Transverse colon (tissue), 4 donors: Measurements from ENCODE around the gene TAF1C. TPM values are rescaled to one million over a fixed set of nuclear protein-coding genes. Genes with fewer than 3 reads are reported as not detected.

ENCODE experiments used
- DNase-seq: peaks from one replicate; pipeline ENCODE4 v3.0.0-alpha.2; 2019
- H3K27ac ChIP-seq, 4 donors: fragments of 200-600 bp; sonication (generic); 2 replicates each; pipeline ENCODE4 v1.5.1; 2016 to 2018; ENCODE audit warnings: inconsistent platforms in 4 of 4
- H3K27me3 ChIP-seq: fragments of 200-600 bp; sonication (generic); 2 replicates; pipeline ENCODE4 v1.5.1; 2017; ENCODE audit warnings: inconsistent platforms
- H3K36me3 ChIP-seq, 4 donors: fragments of 200-600 bp; sonication (generic); 2 replicates each; pipeline ENCODE4 v1.5.1; 2017 to 2019; ENCODE audit warnings: inconsistent platforms in 4 of 4
- H3K4me1 ChIP-seq, 4 donors: fragments of 200-600 bp; sonication (generic); 2 replicates each; pipeline ENCODE4 v1.5.1; 2017 to 2020; ENCODE audit warnings: inconsistent platforms in 4 of 4
- H3K4me3 ChIP-seq, 4 donors: fragments of 200-600 bp; sonication (generic); 1 replicate in 1 of 4; 2 replicates in 3 of 4; pipeline versions ENCODE4 v1.5.1 to v1.6.1; 2017 to 2019; ENCODE audit warnings: inconsistent platforms in 4 of 4
- H3K9me3 ChIP-seq, 2 donors: fragments of 200-600 bp; sonication (generic); 2 replicates each; pipeline ENCODE4 v1.5.1; 2017 to 2019; ENCODE audit warnings: inconsistent platforms in 2 of 2
- EP300 ChIP-seq: sonication (generic); formaldehyde crosslinking; IDR thresholded peaks from one replicate; pipeline ENCODE4 v1.6.1; 2017; ENCODE audit warnings: antibody characterized with exemption, low read depth
- POLR2A ChIP-seq: fragments of 450-650 bp; IDR thresholded peaks from one replicate; pipeline ENCODE4 v1.6.1; 2016; ENCODE audit warnings: antibody characterized with exemption, mild to moderate bottlenecking, moderate library complexity
- POLR2AphosphoS5 ChIP-seq, 3 donors: sonication (generic); formaldehyde crosslinking; IDR thresholded peaks; one replicate each; pipeline ENCODE4 v1.6.1; 2016; ENCODE audit warnings: antibody characterized with exemption in 3 of 3
- WGBS, 2 donors: methylation state at CpG; one replicate each; pipeline ENCODE4 v1.1.5; 2018; ENCODE audit warnings: low coverage in 1 of 2; 5-methylcytosine and 5-hydroxymethylcytosine counted together
- in situ Hi-C, 4 donors: fragments of 200-750 bp; cut with MboI; loops; one replicate each; pipeline versions ENCODE4 v1.15.0 to v1.15.1; 2017; ENCODE audit warnings: low sequenced_read_pairs in 3 of 4, low pct_ligation_motif_present in 1 of 4, low pct_unique_long_range_greater_than_20kb in 1 of 4
- intact Hi-C: fragments of 100-400 bp; cut with DNase I; formaldehyde crosslinking; loops from one replicate; pipeline ENCODE4 v1.15.1; 2023; ENCODE audit warnings: low total_unique reads
- total RNA-seq, 4 donors: library from RNA; depleted of rRNA; stranded (reverse); fragments of >200 nt; gene quantifications; one replicate each; pipeline ENCODE4 v1.1.0, GENCODE V29; 2016
- TF ChIP-seq, protein P1 (sequence below), 5 experiments: fragments of 200-600 bp in 3 of 5; fragments of 450-650 bp in 2 of 5; sonication (generic) in 3 of 5; IDR thresholded peaks; 1 replicate in 2 of 5; 2 replicates in 3 of 5; pipeline ENCODE4 v1.5.1; 2016 to 2017; ENCODE audit warnings: antibody characterized with exemption in 5 of 5, inconsistent platforms in 3 of 5, mild to moderate bottlenecking in 2 of 5, moderate library complexity in 1 of 5

The TAF1C gene
- total RNA-seq, 4 donors from 2014 or later, result 33.3 to 297 (median 54.1) TPM

- no peak for DNase-seq
- in situ Hi-C loops (loop anchor here in 3 of 4 donors (10.0 to 25.0 kb wide), 3 partner anchors 86 to 368 kb away; partner anchors contain the start of genes HSBP1 (in 1 of the 3), NECAB2 (in 1 of the 3) and OSGIN1 (in 1 of the 3)), intact Hi-C loops (no loop called here)
- H3K4me1 ChIP-seq, result peaks cover 15 to 28% (median 19%) of the 10 kb centered on the region in 4 donors
- no peaks in the 10 kb centered on the region for H3K27me3 ChIP-seq
- no peaks in the 10 kb centered on the region for H3K9me3 ChIP-seq
- no peak overlapping the region for H3K27ac ChIP-seq
- H3K4me3 ChIP-seq, result no peak overlapping the region
- TF ChIP-seq POLR2AphosphoS5 (IDR thresholded peaks at IDR 0.05) (no peak), EP300 (no peak), POLR2A (no peak)
- TF ChIP-seq, protein P1, sequence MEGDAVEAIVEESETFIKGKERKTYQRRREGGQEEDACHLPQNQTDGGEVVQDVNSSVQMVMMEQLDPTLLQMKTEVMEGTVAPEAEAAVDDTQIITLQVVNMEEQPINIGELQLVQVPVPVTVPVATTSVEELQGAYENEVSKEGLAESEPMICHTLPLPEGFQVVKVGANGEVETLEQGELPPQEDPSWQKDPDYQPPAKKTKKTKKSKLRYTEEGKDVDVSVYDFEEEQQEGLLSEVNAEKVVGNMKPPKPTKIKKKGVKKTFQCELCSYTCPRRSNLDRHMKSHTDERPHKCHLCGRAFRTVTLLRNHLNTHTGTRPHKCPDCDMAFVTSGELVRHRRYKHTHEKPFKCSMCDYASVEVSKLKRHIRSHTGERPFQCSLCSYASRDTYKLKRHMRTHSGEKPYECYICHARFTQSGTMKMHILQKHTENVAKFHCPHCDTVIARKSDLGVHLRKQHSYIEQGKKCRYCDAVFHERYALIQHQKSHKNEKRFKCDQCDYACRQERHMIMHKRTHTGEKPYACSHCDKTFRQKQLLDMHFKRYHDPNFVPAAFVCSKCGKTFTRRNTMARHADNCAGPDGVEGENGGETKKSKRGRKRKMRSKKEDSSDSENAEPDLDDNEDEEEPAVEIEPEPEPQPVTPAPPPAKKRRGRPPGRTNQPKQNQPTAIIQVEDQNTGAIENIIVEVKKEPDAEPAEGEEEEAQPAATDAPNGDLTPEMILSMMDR (IDR thresholded peaks at IDR 0.05), result no peak
- H3K36me3 ChIP-seq, result peaks cover 0 to 5% (median 2%) of the 10 kb centered on the region in 4 donors
- WGBS, 2 donors, result 81% methylated on average over 12 of the region's 21 CpGs; no CpG with 5 or more reads in 1 of the 2 donors
Measured at GRCh38 chr16:84180519-84181140, 6.2 kb downstream of the TAF1C start.

DNA sequence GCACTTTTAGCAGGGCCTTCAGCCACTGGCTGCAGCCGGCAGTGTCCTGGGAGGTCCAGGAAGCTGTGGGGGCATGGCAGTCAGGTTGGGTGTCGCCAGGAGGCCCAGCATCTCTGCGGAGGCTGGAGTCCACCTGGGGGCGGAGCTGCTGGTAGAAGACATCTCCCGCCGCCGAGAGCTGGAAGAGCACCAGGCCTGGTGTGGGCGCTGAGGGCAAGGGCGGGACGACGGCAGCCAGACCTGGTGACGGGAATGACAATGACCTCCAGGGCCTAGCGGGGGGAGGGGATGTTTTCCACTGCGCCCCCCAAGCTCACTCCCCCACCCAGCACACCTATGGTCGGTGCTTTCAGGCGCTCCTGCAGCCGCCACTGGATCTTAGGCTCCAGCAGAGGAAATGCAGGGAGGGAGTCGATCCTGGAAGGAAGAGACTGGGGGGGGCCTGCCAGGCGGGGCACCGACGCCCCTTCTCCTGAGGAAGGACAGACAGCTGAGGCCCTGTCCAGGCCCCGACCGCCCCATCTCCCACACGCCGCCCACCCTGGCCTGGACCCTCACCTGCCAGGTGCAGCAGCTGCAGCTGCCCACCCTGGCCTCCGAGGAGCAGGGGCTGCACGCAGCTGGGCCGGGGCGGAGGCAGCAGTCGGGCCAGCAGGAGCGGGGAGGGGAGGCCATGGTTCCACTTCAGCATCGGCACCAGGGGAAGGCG is 7.1 kb downstream of the TAF1C start:
- peaks cover 14 to 29% (median 19%) of the 10 kb centered on the region in 4 donors for H3K4me1 ChIP-seq
- peaks cover 0 to 5% (median 2%) of the 10 kb centered on the region in 4 donors for H3K36me3 ChIP-seq
- no peaks in the 10 kb centered on the region for H3K27me3 ChIP-seq
- H3K27ac ChIP-seq, result no peak overlapping the region
- intact Hi-C loops (no loop called here), in situ Hi-C loops (loop anchor here (10.0 to 25.0 kb wide), 4 partner anchors 85 to 367 kb away; partner anchors contain the start of genes HSBP1 (in 1 of the 4), NECAB2 (in 1 of the 4) and OSGIN1 (in 1 of the 4))
- DNase-seq, result no peak
- H3K9me3 ChIP-seq, result no peaks in the 10 kb centered on the region
- WGBS, 2 donors, result 95% methylated on average over 25 of the region's 33 CpGs; no CpG with 5 or more reads in 1 of the 2 donors
- no peak overlapping the region for H3K4me3 ChIP-seq
- TF ChIP-seq POLR2AphosphoS5 (IDR thresholded peaks at IDR 0.05) (no peak), EP300 (no peak), POLR2A (no peak)
- TF ChIP-seq, protein P1 (IDR thresholded peaks at IDR 0.05), result no peak

DNA sequence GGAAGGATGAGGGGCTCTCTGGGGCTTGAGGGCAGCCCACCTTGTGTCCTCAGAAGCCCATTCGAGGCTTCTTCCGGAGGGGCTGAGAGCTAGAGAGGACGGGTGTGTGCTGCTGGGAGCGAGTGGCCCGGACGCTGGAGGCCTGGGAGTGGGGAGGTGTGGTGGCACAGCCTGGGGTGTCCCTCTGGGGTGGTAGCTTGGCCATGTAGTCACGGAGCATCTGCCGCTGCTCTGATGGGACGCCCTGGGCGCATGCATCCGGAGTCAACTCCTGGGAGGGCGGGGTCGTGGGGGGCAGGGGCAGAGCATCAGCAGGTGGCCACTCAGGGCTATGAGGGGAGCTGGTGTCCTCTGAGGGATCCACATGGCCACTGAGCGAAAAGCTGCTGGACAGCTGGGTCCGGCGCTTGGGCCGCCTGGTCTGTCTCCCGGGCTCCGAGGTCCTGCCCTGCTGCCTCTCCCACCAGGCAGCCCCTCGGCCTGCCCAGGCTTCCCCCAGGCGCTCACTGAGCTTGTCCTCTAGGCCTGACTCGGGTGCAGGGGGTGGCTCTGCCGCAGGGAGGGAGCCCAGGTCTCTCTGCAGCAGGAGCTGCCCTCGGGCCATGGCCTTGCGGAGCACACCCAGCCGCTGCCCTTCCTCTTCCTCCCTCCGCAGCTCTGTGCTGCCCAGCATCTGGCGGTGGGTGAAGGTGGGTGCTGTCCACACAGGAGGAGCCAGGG is 7.8 kb downstream of the TAF1C start:
- intact Hi-C loops, result no loop called here
- in situ Hi-C loops, result loop anchor here in 3 of 4 donors (10.0 to 25.0 kb wide), 3 partner anchors 94 to 367 kb away; partner anchors contain the start of genes HSBP1 (in 1 of the 3), NECAB2 (in 1 of the 3) and OSGIN1 (in 1 of the 3)
- TF ChIP-seq EP300 (no peak), POLR2A (no peak), POLR2AphosphoS5 (IDR thresholded peaks at IDR 0.05) (no peak)
- TF ChIP-seq, protein P1 (IDR thresholded peaks at IDR 0.05), result no peak
- Histone ChIP-seq H3K27ac (no peak overlapping the region), H3K9me3 (no peaks in the 10 kb centered on the region), H3K27me3 (no peaks in the 10 kb centered on the region), H3K36me3 (peaks cover 0 to 5% (median 2%) of the 10 kb centered on the region in 4 donors), H3K4me3 (no peak overlapping the region), H3K4me1 (peaks cover 14 to 29% (median 17%) of the 10 kb centered on the region in 4 donors)
- WGBS, 2 donors, result 83% methylated on average over 28 of the region's 28 CpGs; no CpG with 5 or more reads in 1 of the 2 donors
- DNase-seq, result no peak
